Endothelial cell of umbilical vein (primary cell): Measurements from ENCODE around the gene TIMM50. TPM values are rescaled to one million over a fixed set of nuclear protein-coding genes. Genes with fewer than 3 reads are reported as not detected.

Experiments
- BruUV-seq: library from RNA; stranded (reverse); fragments of 400-500 nt; replicated peaks from 2 replicates; lab custom pipeline; 2021; lab: Mats Ljungman, UMichigan
- CTCF ChIA-PET: fragments of 300-600, 350-600 bp; sonication (Branson Sonifier 250); formaldehyde crosslinking; loops from one replicate; lab custom pipeline; 2021; ENCODE audit warnings: antibody characterized with exemption, inconsistent platforms; lab: Charles Lee
- POLR2A ChIA-PET: fragments of 300-600, 350-600 bp; sonication (Branson Sonifier 250); formaldehyde crosslinking; loops from one replicate; lab custom pipeline; 2021; ENCODE audit warnings: antibody characterized with exemption, inconsistent platforms; lab: Charles Lee
- DNase-seq: peaks from one replicate; pipeline ENCODE4 v3.0.0-alpha.2; 2011; ENCODE audit warnings: low read depth, low spot score
- FAIRE-seq: peaks from 2 replicates; lab custom pipeline; 2011; peaks lifted over from hg19 to GRCh38; lab: Jason Lieb, UNC
- H2AFZ ChIP-seq: 2 replicates; pipeline ENCODE4 v1.6.0; 2012; ENCODE audit warnings: low read depth, low read length, control low read depth, inconsistent platforms
- H3K27ac ChIP-seq: 2 replicates; pipeline ENCODE4 v1.5.1; 2011; ENCODE audit warnings: low read depth, mild to moderate bottlenecking, control low read depth, low read length, moderate library complexity; ENCODE audit not compliant: insufficient read depth
- H3K27me3 ChIP-seq, 2 experiments: 2 replicates each; pipeline versions ENCODE4 v1.6.0 to v1.6.1; 2011; ENCODE audit warnings: low read length in 2 of 2, mixed read lengths in 1 of 2; ENCODE audit not compliant: control insufficient read depth in 2 of 2, insufficient read depth in 2 of 2
- H3K36me3 ChIP-seq, 2 experiments: 2 replicates in 1 of 2; 3 replicates in 1 of 2; pipeline ENCODE4 v1.5.1; 2011; ENCODE audit warnings: low read length in 2 of 2, mild to moderate bottlenecking in 1 of 2, moderate library complexity in 1 of 2; ENCODE audit not compliant: control insufficient read depth in 2 of 2, insufficient read depth in 2 of 2; ENCODE audit errors: extremely low read depth in 1 of 2
- H3K4me1 ChIP-seq: 3 replicates; pipeline ENCODE4 v1.5.1; 2011; ENCODE audit warnings: mild to moderate bottlenecking, low read length; ENCODE audit not compliant: control insufficient read depth, insufficient read depth; ENCODE audit errors: extremely low read depth
- H3K4me2 ChIP-seq: 2 replicates; pipeline ENCODE4 v1.6.1; 2011; ENCODE audit warnings: low read length, control low read depth, mixed read lengths; ENCODE audit not compliant: insufficient read depth
- H3K4me3 ChIP-seq, 3 experiments: fragments of 200-600 bp in 1 of 3; sonication (generic), shearing (Covaris generic) in 1 of 3; replicated peaks in 1 of 3; 2 replicates each; pipeline ENCODE4 v1.5.1; 2011 to 2016; ENCODE audit warnings: control low read depth in 3 of 3, low read length in 3 of 3, mild to moderate bottlenecking in 2 of 3, inconsistent platforms in 1 of 3, low read depth in 1 of 3, moderate library complexity in 1 of 3; ENCODE audit not compliant: insufficient read depth in 1 of 3
- H3K79me2 ChIP-seq: 2 replicates; pipeline ENCODE4 v1.6.0; 2012; ENCODE audit warnings: low read length, inconsistent platforms; ENCODE audit not compliant: control insufficient read depth, insufficient read depth
- H3K9ac ChIP-seq: replicated peaks from 2 replicates; pipeline ENCODE3; 2011; ENCODE audit warnings: low read length, control low read depth; ENCODE audit not compliant: insufficient read depth; ENCODE audit errors: extremely low read depth
- H3K9me1 ChIP-seq: replicated peaks from 3 replicates; pipeline ENCODE4 v1.6.0; 2011; ENCODE audit warnings: mild to moderate bottlenecking, low read length; ENCODE audit not compliant: control insufficient read depth, insufficient read depth; ENCODE audit errors: extremely low read depth
- H3K9me3 ChIP-seq: replicated peaks from 2 replicates; pipeline ENCODE4 v1.5.1; 2012; ENCODE audit warnings: low read length, inconsistent platforms; ENCODE audit not compliant: control insufficient read depth, insufficient read depth
- H4K20me1 ChIP-seq: replicated peaks from 2 replicates; pipeline ENCODE3; 2011; ENCODE audit warnings: mild to moderate bottlenecking, low read length; ENCODE audit not compliant: control insufficient read depth, insufficient read depth; ENCODE audit errors: extremely low read depth
- EZH2 ChIP-seq: IDR thresholded peaks from 2 replicates; pipeline ENCODE4 v1.6.1; 2012; ENCODE audit warnings: borderline replicate concordance, low read depth, mild to moderate bottlenecking, moderate library complexity, low read length, inconsistent platforms; ENCODE audit not compliant: severe bottlenecking
- FOS ChIP-seq: IDR thresholded peaks from 2 replicates; pipeline ENCODE4 v1.6.1; 2011; ENCODE audit warnings: mild to moderate bottlenecking, low read length, moderate library complexity, borderline replicate concordance; ENCODE audit not compliant: insufficient read depth
- GATA2 ChIP-seq: IDR thresholded peaks from 2 replicates; pipeline ENCODE4 v1.7.0; 2011; ENCODE audit warnings: low read depth, mild to moderate bottlenecking, moderate library complexity, mixed read lengths, low read length; ENCODE audit not compliant: insufficient read length, insufficient read depth
- JUN ChIP-seq: IDR thresholded peaks from 2 replicates; pipeline ENCODE4 v1.6.1; 2011; ENCODE audit warnings: borderline replicate concordance, low read depth; ENCODE audit not compliant: insufficient read length, insufficient read depth
- MAX ChIP-seq: IDR thresholded peaks from 2 replicates; pipeline ENCODE4 v1.6.1; 2011; ENCODE audit not compliant: insufficient read depth, insufficient read length
- MYC ChIP-seq: IDR thresholded peaks from one replicate; pipeline ENCODE4 v1.6.1; 2011; ENCODE audit warnings: mild to moderate bottlenecking, low read depth, low read length
- POLR2A ChIP-seq: IDR thresholded peaks from 2 replicates; pipeline ENCODE4 v1.6.1; 2012; ENCODE audit warnings: low read depth, mild to moderate bottlenecking, control low read depth, low read length
- POLR2AphosphoS5 ChIP-seq: IDR thresholded peaks from 2 replicates; pipeline ENCODE4 v1.6.1; 2012; ENCODE audit warnings: low read depth, mild to moderate bottlenecking, control low read depth, low read length, moderate library complexity; ENCODE audit not compliant: insufficient read depth
- dilution Hi-C: fragments of 300-500 bp; cut with MboI; formaldehyde crosslinking; loops from one replicate; pipeline ENCODE4 v1.15.0; 2019; ENCODE audit warnings: low sequenced_read_pairs; ENCODE audit not compliant: extremely low pct_ligation_motif_present
- intact Hi-C: fragments of 100-400 bp; cut with micrococcal nuclease; formaldehyde crosslinking; loops from one replicate; pipeline ENCODE4 v1.10.0; 2022
- polyA plus RNA-seq, 4 experiments: library from polyadenylated mRNA; depleted of rRNA in 3 of 4; stranded (reverse) in 3 of 4; unstranded in 1 of 4; fragments of >200 nt; gene quantifications; 2 replicates each; pipeline versions ENCODE4 v1.2.1 to v1.2.3, GENCODE V29; 2011 to 2012; ENCODE audit warnings: missing spikeins in 1 of 4
- total RNA-seq: library from RNA; stranded (reverse); gene quantifications from 2 replicates; pipeline ENCODE4 v1.2.3, GENCODE V29; 2021
- TF ChIP-seq, protein P1 (sequence below), 2 donors: IDR thresholded peaks; 1 replicate in 1 of 2; 2 replicates in 1 of 2; pipeline ENCODE4 v1.5.1; 2011; ENCODE audit warnings: low read length in 2 of 2, mild to moderate bottlenecking in 2 of 2, moderate library complexity in 2 of 2, control low read depth in 1 of 2, inconsistent platforms in 1 of 2, low read depth in 1 of 2; ENCODE audit not compliant: insufficient read depth in 1 of 2; ENCODE audit errors: extremely low read depth in 1 of 2

The TIMM50 gene
- total and polyA plus RNA-seq, 2 donors (not counting 3 experiments of a cell fraction or from before 2014, with no cell fraction given), result 85.7 to 118 TPM

DNA sequence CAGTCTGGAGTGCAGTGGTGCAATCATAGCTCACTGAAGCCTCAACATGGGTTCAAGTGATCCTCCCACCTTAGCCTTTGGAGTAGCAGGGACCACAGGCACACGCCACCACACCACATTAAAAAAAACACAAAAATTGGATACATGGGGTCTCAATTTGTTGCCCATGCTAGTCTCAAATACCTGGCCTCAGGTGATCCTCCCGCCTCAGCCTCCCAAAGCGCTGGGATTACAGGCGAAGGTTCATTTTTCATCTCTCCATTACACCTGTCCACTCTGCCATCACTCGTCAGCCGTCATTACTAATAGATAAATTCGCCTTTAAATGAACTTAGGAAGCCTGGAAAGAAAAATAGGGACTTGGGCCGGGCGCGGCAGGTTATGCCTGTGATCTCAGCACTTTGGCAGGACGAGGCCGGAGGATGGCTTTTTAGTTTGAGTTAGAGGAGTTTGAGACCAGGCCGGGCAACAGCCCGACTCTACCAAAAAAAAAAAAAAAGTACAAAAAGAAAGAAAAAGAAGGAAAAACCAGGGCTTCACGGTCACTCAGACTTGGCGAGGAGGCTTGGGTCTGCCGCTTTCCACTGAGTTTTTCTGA, 35.9 kb upstream of the TIMM50 start:
- H3K9me3 ChIP-seq, result no peaks in the 10 kb centered on the region
- no peaks in the 10 kb centered on the region for H3K9me1 ChIP-seq
- TSS peak; percentile 93 for BruUV-seq
- peak; percentile 26 for FAIRE-seq
- peak overlapping the region; percentile 74 for H3K4me2 ChIP-seq
- H3K4me1 ChIP-seq, result peaks cover 20% of the 10 kb centered on the region
- H3K27me3 ChIP-seq, result no peaks in the 10 kb centered on the region
- no peak for TF ChIP-seq MAX
- TF ChIP-seq, protein P1, sequence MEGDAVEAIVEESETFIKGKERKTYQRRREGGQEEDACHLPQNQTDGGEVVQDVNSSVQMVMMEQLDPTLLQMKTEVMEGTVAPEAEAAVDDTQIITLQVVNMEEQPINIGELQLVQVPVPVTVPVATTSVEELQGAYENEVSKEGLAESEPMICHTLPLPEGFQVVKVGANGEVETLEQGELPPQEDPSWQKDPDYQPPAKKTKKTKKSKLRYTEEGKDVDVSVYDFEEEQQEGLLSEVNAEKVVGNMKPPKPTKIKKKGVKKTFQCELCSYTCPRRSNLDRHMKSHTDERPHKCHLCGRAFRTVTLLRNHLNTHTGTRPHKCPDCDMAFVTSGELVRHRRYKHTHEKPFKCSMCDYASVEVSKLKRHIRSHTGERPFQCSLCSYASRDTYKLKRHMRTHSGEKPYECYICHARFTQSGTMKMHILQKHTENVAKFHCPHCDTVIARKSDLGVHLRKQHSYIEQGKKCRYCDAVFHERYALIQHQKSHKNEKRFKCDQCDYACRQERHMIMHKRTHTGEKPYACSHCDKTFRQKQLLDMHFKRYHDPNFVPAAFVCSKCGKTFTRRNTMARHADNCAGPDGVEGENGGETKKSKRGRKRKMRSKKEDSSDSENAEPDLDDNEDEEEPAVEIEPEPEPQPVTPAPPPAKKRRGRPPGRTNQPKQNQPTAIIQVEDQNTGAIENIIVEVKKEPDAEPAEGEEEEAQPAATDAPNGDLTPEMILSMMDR (IDR thresholded peaks at IDR 0.05; ENCODE audit: extremely low read depth in 1 of 2, insufficient read depth in 1 of 2, low read depth in 1 of 2, low read length in 2 of 2), result no peak
- no peak for TF ChIP-seq EZH2
- no peak for TF ChIP-seq MYC
- TF ChIP-seq JUN, result no peak
- no peak for TF ChIP-seq GATA2
- TF ChIP-seq POLR2A, result no peak
- TF ChIP-seq POLR2AphosphoS5, result no peak
- TF ChIP-seq FOS, result no peak
- CTCF ChIA-PET, result interaction anchor here (0.6 to 1.3 kb wide), 3 partner anchors 9 to 31 kb away, joined by 4 read pairs; partner anchors contain the start of gene RPS16
- H3K27ac ChIP-seq, result peak overlapping the region; percentile 94
- peaks cover 51% of the 10 kb centered on the region for H3K79me2 ChIP-seq
- H2AFZ ChIP-seq, result no peak overlapping the region
- POLR2A ChIA-PET, result interaction anchor here (0.7 to 3.2 kb wide), 5 partner anchors 9 to 17 kb away, joined by 3 to 16 read pairs (median 4); partner anchors contain the start of gene RPS16
- peak overlapping the region; percentile 99 for H3K9ac ChIP-seq
- H3K4me3 ChIP-seq, result peak overlapping the region; percentile 85 to 98 (median 94)
- H4K20me1 ChIP-seq, result no peaks in the 10 kb centered on the region
- DNase-seq, result no peak
- dilution Hi-C loops, result no loop called here
- peaks cover 6 to 9% of the 10 kb centered on the region in 2 experiments for H3K36me3 ChIP-seq
- intact Hi-C loops, result loop anchor here (1.0 to 10.0 kb wide), 3 partner anchors 8 to 90 kb away; partner anchors contain the start of genes EID2B and TIMM50
